K562 (cell line): Measurements from ENCODE around the gene FAM53C.

Experiments used
- CLOCK ChIP-seq: fragments of 250-450 bp; sonication (Bioruptor Pico); IDR thresholded peaks from 2 replicates; pipeline ENCODE4 v1.4.0; 2020; ENCODE audit warnings: mild to moderate bottlenecking, moderate library complexity, borderline replicate concordance
- MNT ChIP-seq, 2 experiments: fragments of 450-650 bp; conservative IDR thresholded peaks; 2 replicates each; pipeline ENCODE4 v1.6.1; 2017; ENCODE audit warnings: mild to moderate bottlenecking in 2 of 2, moderate library complexity in 2 of 2
- NR3C1 ChIP-seq: sonication (generic); formaldehyde crosslinking; IDR thresholded peaks from 2 replicates; pipeline ENCODE4 v1.8.1; 2022; ENCODE audit warnings: missing genetic modification reagents
- POLR2B ChIP-seq: fragments of 450-650 bp; IDR thresholded peaks from 2 replicates; pipeline ENCODE4 v1.6.1; 2018; ENCODE audit warnings: low read depth; ENCODE audit not compliant: partially characterized antibody
- TEAD4 ChIP-seq, 2 experiments: sonication (generic) in 1 of 2; formaldehyde crosslinking in 1 of 2; IDR thresholded peaks; 2 replicates each; pipeline versions ENCODE4 v1.6.1 to v1.8.0; 2012 to 2022; ENCODE audit warnings: borderline replicate concordance in 1 of 2, inconsistent platforms in 1 of 2, low read length in 1 of 2, mild to moderate bottlenecking in 1 of 2, missing genetic modification reagents in 1 of 2
- ZBTB43 ChIP-seq: sonication (generic); formaldehyde crosslinking; IDR thresholded peaks from 2 replicates; pipeline ENCODE4 v1.8.0; 2023; ENCODE audit warnings: mild to moderate bottlenecking, missing genetic modification reagents

GRCh38 chr5:138351517-138351916, 13.5 kb downstream of the FAM53C start:
- TF ChIP-seq MNT (conservative IDR thresholded peaks at IDR 0.05) (no peak), CLOCK (CRISPR knock-in tag) (no peak), TEAD4 (IDR thresholded peaks at IDR 0.05; ENCODE audit: low read length) (no peak), TEAD4 (CRISPR knock-in tag; IDR thresholded peaks at IDR 0.05; ENCODE audit: borderline replicate concordance) (no peak), NR3C1 (CRISPR knock-in tag) (no peak), POLR2B (no peak), ZBTB43 (no peak)
